WTC11 (cell line): ENCODE results near the gene OGFOD2. TPM values are rescaled to one million over a fixed set of nuclear protein-coding genes. Genes with fewer than 3 reads are reported as not detected.

Experiments used
- ATAC-seq: fragments of 200-7000 bp; cut with Tn5 transposase; 2 replicates; pipeline ENCODE4 v1.10.0; 2021; ENCODE audit warnings: mild to moderate bottlenecking, moderate library complexity
- CTCF ChIA-PET: fragments of 300-600 bp; sonication (Branson Sonifier 250); formaldehyde crosslinking; loops from one replicate; lab custom pipeline; 2021; ENCODE audit warnings: antibody characterized with exemption; lab: Charles Lee
- POLR2A ChIA-PET: fragments of 350-600 bp; sonication (Branson Sonifier 250); formaldehyde crosslinking; loops from one replicate; lab custom pipeline; 2021; ENCODE audit warnings: antibody characterized with exemption; lab: Charles Lee
- DNase-seq: peaks from one replicate; pipeline ENCODE4 v3.0.0; 2021; ENCODE audit warnings: low spot score
- H3K27ac Mint-ChIP-seq: 2 replicates; pipeline ENCODE4 v1.8.0; 2021; ENCODE audit warnings: mixed read lengths
- H3K27me3 Mint-ChIP-seq: 2 replicates; pipeline ENCODE4 v1.8.0; 2021; ENCODE audit warnings: low read depth, mild to moderate bottlenecking, moderate library complexity, mixed read lengths
- H3K36me3 Mint-ChIP-seq: 2 replicates; pipeline ENCODE4 v1.8.0; 2021; ENCODE audit warnings: mixed read lengths
- H3K4me1 Mint-ChIP-seq: 2 replicates; pipeline ENCODE4 v1.8.0; 2022; ENCODE audit warnings: mixed read lengths
- H3K4me3 Mint-ChIP-seq: 2 replicates; pipeline ENCODE4 v1.8.0; 2021; ENCODE audit warnings: mild to moderate bottlenecking, moderate library complexity, mixed read lengths
- H3K9me3 Mint-ChIP-seq: 2 replicates; pipeline ENCODE4 v1.8.0; 2021; ENCODE audit warnings: mixed read lengths
- CREB1 ChIP-seq: sonication (generic); formaldehyde crosslinking; IDR thresholded peaks from 2 replicates; pipeline ENCODE4 v1.8.0; 2023; ENCODE audit warnings: mild to moderate bottlenecking, missing genetic modification reagents
- ELF4 ChIP-seq: sonication (generic); formaldehyde crosslinking; IDR thresholded peaks from 2 replicates; pipeline ENCODE4 v1.8.1; 2022; ENCODE audit warnings: low read depth, mild to moderate bottlenecking, moderate library complexity, missing genetic modification reagents
- ETV6 ChIP-seq: sonication (generic); formaldehyde crosslinking; IDR thresholded peaks from 2 replicates; pipeline ENCODE4 v1.8.1; 2022; ENCODE audit warnings: mild to moderate bottlenecking, missing genetic modification reagents
- FOXJ3 ChIP-seq: sonication (generic); formaldehyde crosslinking; IDR thresholded peaks from 2 replicates; pipeline ENCODE4 v1.9.0; 2021; ENCODE audit warnings: missing genetic modification reagents, mild to moderate bottlenecking, borderline replicate concordance
- IRF2 ChIP-seq: sonication (generic); formaldehyde crosslinking; IDR thresholded peaks from 2 replicates; pipeline ENCODE4 v1.8.0; 2022; ENCODE audit warnings: low read depth, missing genetic modification reagents, borderline replicate concordance
- JUN ChIP-seq: sonication (generic); formaldehyde crosslinking; IDR thresholded peaks from 2 replicates; pipeline ENCODE4 v1.8.0; 2023; ENCODE audit warnings: mild to moderate bottlenecking, missing genetic modification reagents
- KAT7 ChIP-seq: sonication (generic); formaldehyde crosslinking; IDR thresholded peaks from 2 replicates; pipeline ENCODE4 v1.8.1; 2023; ENCODE audit warnings: missing genetic modification reagents, mild to moderate bottlenecking, borderline replicate concordance
- MYBL2 ChIP-seq: sonication (generic); formaldehyde crosslinking; IDR thresholded peaks from 2 replicates; pipeline ENCODE4 v1.8.1; 2023; ENCODE audit warnings: mild to moderate bottlenecking, moderate library complexity, missing genetic modification reagents
- NFATC4 ChIP-seq: fragments of 250-450 bp; sonication (Bioruptor Pico); IDR thresholded peaks from 2 replicates; pipeline ENCODE4 v1.9.0; 2021; ENCODE audit warnings: mild to moderate bottlenecking
- RELA ChIP-seq: sonication (generic); formaldehyde crosslinking; IDR thresholded peaks from 2 replicates; pipeline ENCODE4 v1.8.1; 2022; ENCODE audit warnings: missing genetic modification reagents, mild to moderate bottlenecking, borderline replicate concordance
- SP1 ChIP-seq: sonication (generic); formaldehyde crosslinking; conservative IDR thresholded peaks from 2 replicates; pipeline ENCODE4 v1.8.1; 2022; ENCODE audit warnings: missing genetic modification reagents
- ZNF138 ChIP-seq: sonication (generic); formaldehyde crosslinking; conservative IDR thresholded peaks from 2 replicates; pipeline ENCODE4 v1.8.1; 2022; ENCODE audit warnings: mild to moderate bottlenecking, moderate library complexity, missing genetic modification reagents
- ZNF263 ChIP-seq: sonication (generic); formaldehyde crosslinking; IDR thresholded peaks from 2 replicates; pipeline ENCODE4 v1.8.1; 2022; ENCODE audit warnings: low read depth, mild to moderate bottlenecking, moderate library complexity, missing genetic modification reagents
- ZNF396 ChIP-seq: fragments of 250-450 bp; sonication (Bioruptor Pico); IDR thresholded peaks from 2 replicates; pipeline ENCODE4 v1.8.0; 2021; ENCODE audit warnings: mild to moderate bottlenecking, moderate library complexity, borderline replicate concordance
- total RNA-seq: library from RNA; stranded (reverse); gene quantifications from 3 replicates; pipeline ENCODE4 v1.2.3, GENCODE V29; 2021
- TF ChIP-seq, protein P1 (sequence below): sonication (generic); formaldehyde crosslinking; IDR thresholded peaks from 2 replicates; pipeline ENCODE4 v1.8.1; 2023; ENCODE audit warnings: mild to moderate bottlenecking, moderate library complexity, missing genetic modification reagents
- TF ChIP-seq, protein P2 (sequence below): sonication (generic); formaldehyde crosslinking; IDR thresholded peaks from 2 replicates; pipeline ENCODE4 v1.8.1; 2023; ENCODE audit warnings: mild to moderate bottlenecking, missing genetic modification reagents
- TF ChIP-seq, protein P3 (sequence below): sonication (generic); formaldehyde crosslinking; IDR thresholded peaks from 2 replicates; pipeline ENCODE4 v1.8.1; 2023; ENCODE audit warnings: mild to moderate bottlenecking, missing genetic modification reagents, borderline replicate concordance
- TF ChIP-seq, protein P4 (sequence below): sonication (generic); formaldehyde crosslinking; IDR thresholded peaks from 2 replicates; pipeline ENCODE4 v1.8.1; 2023; ENCODE audit warnings: mild to moderate bottlenecking, missing genetic modification reagents, moderate library complexity
- TF ChIP-seq, protein P5 (sequence below): sonication (generic); formaldehyde crosslinking; IDR thresholded peaks from 2 replicates; pipeline ENCODE4 v1.8.0; 2023; ENCODE audit warnings: mild to moderate bottlenecking, missing genetic modification reagents
- TF ChIP-seq, protein P6 (sequence below): sonication (generic); formaldehyde crosslinking; conservative IDR thresholded peaks from 2 replicates; pipeline ENCODE4 v1.8.1; 2022; ENCODE audit warnings: mild to moderate bottlenecking, missing genetic modification reagents

The OGFOD2 gene
- total RNA-seq, 1 experiment from 2014 or later: 28.1 TPM

DNA sequence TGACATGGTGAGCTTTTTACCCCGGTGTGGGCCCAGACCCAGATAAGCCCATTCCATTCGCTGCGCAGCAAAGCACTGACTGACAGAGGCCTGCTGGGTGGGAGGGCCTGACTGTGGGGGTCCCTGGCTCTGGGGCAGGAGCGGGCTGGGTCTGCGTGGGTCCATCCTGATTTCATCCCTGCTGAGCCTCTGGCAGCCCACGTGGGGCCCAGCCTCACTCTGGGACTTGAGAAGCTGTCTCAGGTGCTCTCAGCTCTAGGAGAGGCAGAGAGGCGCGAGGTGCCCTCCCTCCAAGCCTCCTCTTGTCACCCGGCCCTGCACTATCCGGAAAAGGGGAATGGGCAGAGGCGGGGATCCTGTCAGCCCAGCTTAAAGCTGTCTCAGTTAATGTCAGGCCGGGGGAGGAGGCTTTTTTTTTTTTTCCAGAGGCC, 9.7 kb upstream of the OGFOD2 start (continued):
- TF ChIP-seq JUN (CRISPR knock-in tag) (no peak), ZNF396 (no peak)

DNA sequence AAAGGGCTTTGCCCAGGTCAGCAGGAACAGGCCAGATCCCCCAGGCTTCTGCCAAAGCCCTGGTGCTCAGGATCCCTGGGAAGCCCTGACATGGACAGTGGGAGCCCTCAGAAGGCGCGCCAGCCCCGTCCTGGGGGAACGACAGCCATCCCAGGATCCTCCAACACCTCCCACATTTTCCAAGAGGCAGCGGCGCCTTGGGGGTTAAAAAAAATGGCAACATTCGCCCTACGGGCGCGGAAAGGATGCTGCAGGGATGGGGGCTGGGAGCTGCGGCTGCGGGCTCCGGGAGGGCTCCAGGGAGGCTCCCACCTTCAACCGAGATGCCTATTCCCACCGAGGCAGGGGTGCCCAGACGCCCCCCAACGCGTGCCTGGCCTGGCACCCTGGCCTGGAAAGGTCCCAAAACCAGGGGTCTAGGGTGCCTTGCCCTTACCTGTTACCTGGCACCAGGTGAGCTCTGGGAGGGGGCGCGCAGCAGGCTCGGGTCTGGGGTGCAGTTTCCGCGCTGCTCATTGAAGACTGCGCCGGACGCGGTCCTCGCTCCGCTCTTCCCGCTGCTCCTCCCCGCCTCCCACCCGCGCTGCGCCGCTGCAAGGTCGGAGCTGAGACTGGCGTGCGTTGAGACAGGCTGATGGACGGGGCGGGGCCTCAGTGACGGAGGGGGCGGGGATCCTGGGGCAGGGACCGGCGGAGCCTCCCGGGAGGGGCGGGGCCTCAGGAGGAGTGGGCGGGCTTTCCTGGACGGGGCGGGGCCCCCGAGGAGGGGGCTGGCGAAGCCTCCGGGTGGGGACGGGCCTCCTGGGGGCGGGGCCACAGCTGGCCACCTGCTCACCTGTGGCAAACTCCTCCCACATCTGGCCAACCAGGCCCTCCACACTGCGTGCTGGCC, 8.9 kb upstream of the OGFOD2 start, which contains the start of gene ABCB9:
Gene ABCB9 (minus strand): TSS at position 613 of the 892 bp plus-strand sequence. CDS start 6,228 bp downstream, outside the sequence.
- Mint-ChIP-seq H3K4me1 (peaks cover 19% of the 10 kb centered on the region), H3K27ac (peak within 1 kb of the TSS; percentile 82), H3K27me3 (peaks cover 5% of the 10 kb centered on the region), H3K36me3 (no peaks in the 10 kb centered on the region), H3K9me3 (no peaks in the 10 kb centered on the region), H3K4me3 (peak within 1 kb of the TSS; percentile 63)
- ATAC-seq (peak; percentile 93), DNase-seq (peak; percentile 98)
- ChIA-PET CTCF (interaction anchor here (0.6 to 2.3 kb wide), 10 partner anchors 9 to 267 kb away, joined by 3 to 13 read pairs (median 3); partner anchors contain the start of genes MTRFR and OGFOD2), POLR2A (interaction anchor here (0.6 to 1.4 kb wide), 3 partner anchors 9 to 1470 kb away, joined by 3 to 10 read pairs (median 4); partner anchors contain the start of genes OGFOD2 and VPS37B)
- TF ChIP-seq IRF2: no peak
- TF ChIP-seq SP1 (CRISPR knock-in tag): peak; percentile 75
- TF ChIP-seq ZNF263 (CRISPR knock-in tag): peak; percentile 94
- no peak for TF ChIP-seq FOXJ3
- TF ChIP-seq, protein P1, sequence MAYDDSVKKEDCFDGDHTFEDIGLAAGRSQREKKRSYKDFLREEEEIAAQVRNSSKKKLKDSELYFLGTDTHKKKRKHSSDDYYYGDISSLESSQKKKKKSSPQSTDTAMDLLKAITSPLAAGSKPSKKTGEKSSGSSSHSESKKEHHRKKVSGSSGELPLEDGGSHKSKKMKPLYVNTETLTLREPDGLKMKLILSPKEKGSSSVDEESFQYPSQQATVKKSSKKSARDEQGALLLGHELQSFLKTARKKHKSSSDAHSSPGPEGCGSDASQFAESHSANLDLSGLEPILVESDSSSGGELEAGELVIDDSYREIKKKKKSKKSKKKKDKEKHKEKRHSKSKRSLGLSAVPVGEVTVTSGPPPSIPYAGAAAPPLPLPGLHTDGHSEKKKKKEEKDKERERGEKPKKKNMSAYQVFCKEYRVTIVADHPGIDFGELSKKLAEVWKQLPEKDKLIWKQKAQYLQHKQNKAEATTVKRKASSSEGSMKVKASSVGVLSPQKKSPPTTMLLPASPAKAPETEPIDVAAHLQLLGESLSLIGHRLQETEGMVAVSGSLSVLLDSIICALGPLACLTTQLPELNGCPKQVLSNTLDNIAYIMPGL (CRISPR knock-in tag): 0 out of 2 replicates have a peak, but pooled peaks have one; percentile 54
- TF ChIP-seq KAT7 (CRISPR knock-in tag): no peak
- TF ChIP-seq, protein P2, sequence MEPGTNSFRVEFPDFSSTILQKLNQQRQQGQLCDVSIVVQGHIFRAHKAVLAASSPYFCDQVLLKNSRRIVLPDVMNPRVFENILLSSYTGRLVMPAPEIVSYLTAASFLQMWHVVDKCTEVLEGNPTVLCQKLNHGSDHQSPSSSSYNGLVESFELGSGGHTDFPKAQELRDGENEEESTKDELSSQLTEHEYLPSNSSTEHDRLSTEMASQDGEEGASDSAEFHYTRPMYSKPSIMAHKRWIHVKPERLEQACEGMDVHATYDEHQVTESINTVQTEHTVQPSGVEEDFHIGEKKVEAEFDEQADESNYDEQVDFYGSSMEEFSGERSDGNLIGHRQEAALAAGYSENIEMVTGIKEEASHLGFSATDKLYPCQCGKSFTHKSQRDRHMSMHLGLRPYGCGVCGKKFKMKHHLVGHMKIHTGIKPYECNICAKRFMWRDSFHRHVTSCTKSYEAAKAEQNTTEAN: no peak
- no peak for TF ChIP-seq MYBL2
- TF ChIP-seq, protein P3, sequence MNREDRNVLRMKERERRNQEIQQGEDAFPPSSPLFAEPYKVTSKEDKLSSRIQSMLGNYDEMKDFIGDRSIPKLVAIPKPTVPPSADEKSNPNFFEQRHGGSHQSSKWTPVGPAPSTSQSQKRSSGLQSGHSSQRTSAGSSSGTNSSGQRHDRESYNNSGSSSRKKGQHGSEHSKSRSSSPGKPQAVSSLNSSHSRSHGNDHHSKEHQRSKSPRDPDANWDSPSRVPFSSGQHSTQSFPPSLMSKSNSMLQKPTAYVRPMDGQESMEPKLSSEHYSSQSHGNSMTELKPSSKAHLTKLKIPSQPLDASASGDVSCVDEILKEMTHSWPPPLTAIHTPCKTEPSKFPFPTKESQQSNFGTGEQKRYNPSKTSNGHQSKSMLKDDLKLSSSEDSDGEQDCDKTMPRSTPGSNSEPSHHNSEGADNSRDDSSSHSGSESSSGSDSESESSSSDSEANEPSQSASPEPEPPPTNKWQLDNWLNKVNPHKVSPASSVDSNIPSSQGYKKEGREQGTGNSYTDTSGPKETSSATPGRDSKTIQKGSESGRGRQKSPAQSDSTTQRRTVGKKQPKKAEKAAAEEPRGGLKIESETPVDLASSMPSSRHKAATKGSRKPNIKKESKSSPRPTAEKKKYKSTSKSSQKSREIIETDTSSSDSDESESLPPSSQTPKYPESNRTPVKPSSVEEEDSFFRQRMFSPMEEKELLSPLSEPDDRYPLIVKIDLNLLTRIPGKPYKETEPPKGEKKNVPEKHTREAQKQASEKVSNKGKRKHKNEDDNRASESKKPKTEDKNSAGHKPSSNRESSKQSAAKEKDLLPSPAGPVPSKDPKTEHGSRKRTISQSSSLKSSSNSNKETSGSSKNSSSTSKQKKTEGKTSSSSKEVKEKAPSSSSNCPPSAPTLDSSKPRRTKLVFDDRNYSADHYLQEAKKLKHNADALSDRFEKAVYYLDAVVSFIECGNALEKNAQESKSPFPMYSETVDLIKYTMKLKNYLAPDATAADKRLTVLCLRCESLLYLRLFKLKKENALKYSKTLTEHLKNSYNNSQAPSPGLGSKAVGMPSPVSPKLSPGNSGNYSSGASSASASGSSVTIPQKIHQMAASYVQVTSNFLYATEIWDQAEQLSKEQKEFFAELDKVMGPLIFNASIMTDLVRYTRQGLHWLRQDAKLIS (CRISPR knock-in tag): no peak
- TF ChIP-seq ZNF138 (CRISPR knock-in tag): no peak
- TF ChIP-seq CREB1 (CRISPR knock-in tag): no peak
- TF ChIP-seq ELF4 (CRISPR knock-in tag): no peak
- TF ChIP-seq ETV6 (CRISPR knock-in tag): peak; percentile 43; the same call in 1 of the 2 replicates
- no peak for TF ChIP-seq ZNF396
- TF ChIP-seq, protein P4, sequence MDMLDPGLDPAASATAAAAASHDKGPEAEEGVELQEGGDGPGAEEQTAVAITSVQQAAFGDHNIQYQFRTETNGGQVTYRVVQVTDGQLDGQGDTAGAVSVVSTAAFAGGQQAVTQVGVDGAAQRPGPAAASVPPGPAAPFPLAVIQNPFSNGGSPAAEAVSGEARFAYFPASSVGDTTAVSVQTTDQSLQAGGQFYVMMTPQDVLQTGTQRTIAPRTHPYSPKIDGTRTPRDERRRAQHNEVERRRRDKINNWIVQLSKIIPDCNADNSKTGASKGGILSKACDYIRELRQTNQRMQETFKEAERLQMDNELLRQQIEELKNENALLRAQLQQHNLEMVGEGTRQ (CRISPR knock-in tag): no peak
- TF ChIP-seq, protein P5, sequence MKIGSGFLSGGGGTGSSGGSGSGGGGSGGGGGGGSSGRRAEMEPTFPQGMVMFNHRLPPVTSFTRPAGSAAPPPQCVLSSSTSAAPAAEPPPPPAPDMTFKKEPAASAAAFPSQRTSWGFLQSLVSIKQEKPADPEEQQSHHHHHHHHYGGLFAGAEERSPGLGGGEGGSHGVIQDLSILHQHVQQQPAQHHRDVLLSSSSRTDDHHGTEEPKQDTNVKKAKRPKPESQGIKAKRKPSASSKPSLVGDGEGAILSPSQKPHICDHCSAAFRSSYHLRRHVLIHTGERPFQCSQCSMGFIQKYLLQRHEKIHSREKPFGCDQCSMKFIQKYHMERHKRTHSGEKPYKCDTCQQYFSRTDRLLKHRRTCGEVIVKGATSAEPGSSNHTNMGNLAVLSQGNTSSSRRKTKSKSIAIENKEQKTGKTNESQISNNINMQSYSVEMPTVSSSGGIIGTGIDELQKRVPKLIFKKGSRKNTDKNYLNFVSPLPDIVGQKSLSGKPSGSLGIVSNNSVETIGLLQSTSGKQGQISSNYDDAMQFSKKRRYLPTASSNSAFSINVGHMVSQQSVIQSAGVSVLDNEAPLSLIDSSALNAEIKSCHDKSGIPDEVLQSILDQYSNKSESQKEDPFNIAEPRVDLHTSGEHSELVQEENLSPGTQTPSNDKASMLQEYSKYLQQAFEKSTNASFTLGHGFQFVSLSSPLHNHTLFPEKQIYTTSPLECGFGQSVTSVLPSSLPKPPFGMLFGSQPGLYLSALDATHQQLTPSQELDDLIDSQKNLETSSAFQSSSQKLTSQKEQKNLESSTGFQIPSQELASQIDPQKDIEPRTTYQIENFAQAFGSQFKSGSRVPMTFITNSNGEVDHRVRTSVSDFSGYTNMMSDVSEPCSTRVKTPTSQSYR (CRISPR knock-in tag): peak; percentile 37; the same call in 1 of the 2 replicates
- TF ChIP-seq, protein P6, sequence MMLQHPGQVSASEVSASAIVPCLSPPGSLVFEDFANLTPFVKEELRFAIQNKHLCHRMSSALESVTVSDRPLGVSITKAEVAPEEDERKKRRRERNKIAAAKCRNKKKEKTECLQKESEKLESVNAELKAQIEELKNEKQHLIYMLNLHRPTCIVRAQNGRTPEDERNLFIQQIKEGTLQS: no peak
- no peak for TF ChIP-seq NFATC4 (CRISPR knock-in tag)
- no peak for TF ChIP-seq RELA (CRISPR knock-in tag)
